HCT116 (cell line): ENCODE results near the gene GABARAPL1. TPM values are rescaled to one million over a fixed set of nuclear protein-coding genes. Genes with fewer than 3 reads are reported as not detected.

Source experiments
- ATAC-seq: fragments of 200-7000 bp; cut with Tn5 transposase; 2 replicates; pipeline ENCODE4 v1.9.1; 2020; ENCODE audit warnings: mild to moderate bottlenecking, moderate library complexity
- BruUV-seq: library from RNA; stranded (reverse); fragments of 400-500 nt; replicated peaks from 2 replicates; lab custom pipeline; 2021; lab: Mats Ljungman, UMichigan
- CTCF ChIA-PET: fragments of 300-600 bp; sonication (Branson Sonifier 250); formaldehyde crosslinking; loops from one replicate; lab custom pipeline; 2021; ENCODE audit warnings: antibody characterized with exemption; lab: Charles Lee
- POLR2A ChIA-PET: fragments of 300-600, 350-600 bp; sonication (Branson Sonifier 250); formaldehyde crosslinking; loops from one replicate; lab custom pipeline; 2021; ENCODE audit warnings: antibody characterized with exemption; lab: Charles Lee
- RAD21 ChIA-PET, 2 experiments: fragments of 300-600 bp; sonication (Branson Sonifier 250); formaldehyde crosslinking; loops; one replicate each; lab custom pipeline; 2023; ENCODE audit warnings: low total read pairs in 2 of 2; ENCODE audit not compliant: uncharacterized antibody in 2 of 2, unreplicated experiment in 2 of 2, low non-redundant PET in 1 of 2; lab: Charles Lee
- DNase-seq: peaks from one replicate; pipeline ENCODE4 v3.0.0-alpha.2; 2010; ENCODE audit warnings: low read depth, low spot score
- H2AFZ ChIP-seq: fragments of 200-600 bp; shearing (Covaris generic), sonication (generic); 2 replicates; pipeline ENCODE4 v1.6.1; 2017; ENCODE audit warnings: low read depth, mixed run types, mixed read lengths, antibody characterized with exemption, low read length; ENCODE audit not compliant: poor library complexity, severe bottlenecking
- H3K27ac ChIP-seq: 2 replicates; pipeline ENCODE4 v1.5.1; 2012; ENCODE audit warnings: low read depth, low read length
- H3K27me3 ChIP-seq: fragments of 200-600 bp; sonication (generic); 2 replicates; pipeline ENCODE4 v1.6.1; 2016; ENCODE audit warnings: mixed run types, low read length, mixed read lengths; ENCODE audit not compliant: insufficient read depth
- H3K36me3 ChIP-seq, 2 experiments: fragments of 200-500 bp in 1 of 2; fragments of 200-600 bp in 1 of 2; sonication (Bioruptor generic) in 1 of 2; sonication (generic) in 1 of 2; 2 replicates each; pipeline versions ENCODE4 v1.5.1 to v1.6.1; 2014 to 2016; ENCODE audit warnings: low read length in 2 of 2, inconsistent platforms in 1 of 2, mixed read lengths in 1 of 2, mixed run types in 1 of 2; ENCODE audit not compliant: insufficient read depth in 2 of 2, control insufficient read depth in 1 of 2
- H3K4me1 ChIP-seq, 2 experiments: fragments of 200-600 bp in 1 of 2; sonication (generic) in 1 of 2; 2 replicates each; pipeline versions ENCODE4 v1.5.1 to v1.6.1; 2012 to 2017; ENCODE audit warnings: low read length in 2 of 2, inconsistent platforms in 1 of 2, mild to moderate bottlenecking in 1 of 2, mixed read lengths in 1 of 2, mixed run types in 1 of 2, moderate library complexity in 1 of 2; ENCODE audit not compliant: insufficient read depth in 2 of 2, control insufficient read depth in 1 of 2
- H3K4me2 ChIP-seq: fragments of 200-600 bp; sonication (generic); 2 replicates; pipeline ENCODE4 v1.6.1; 2017; ENCODE audit warnings: mixed run types, low read length, mixed read lengths
- H3K4me3 ChIP-seq, 2 experiments: fragments of 200-600 bp in 1 of 2; sonication (generic) in 1 of 2; replicated peaks in 1 of 2; 2 replicates each; pipeline ENCODE4 v1.5.1; 2011 to 2016; ENCODE audit warnings: low read length in 2 of 2, control low read depth in 1 of 2, low read depth in 1 of 2, mild to moderate bottlenecking in 1 of 2, mixed read lengths in 1 of 2, mixed run types in 1 of 2
- H3K79me2 ChIP-seq: fragments of 200-600 bp; sonication (generic); 2 replicates; pipeline ENCODE4 v1.6.1; 2017; ENCODE audit warnings: mild to moderate bottlenecking, mixed run types, low read length, moderate library complexity, mixed read lengths; ENCODE audit not compliant: insufficient read depth
- H3K9ac ChIP-seq: fragments of 200-600 bp; sonication (generic); 2 replicates; pipeline ENCODE4 v1.6.1; 2016; ENCODE audit warnings: low read length, mixed read lengths
- H3K9me2 ChIP-seq: fragments of 200-600 bp; sonication (generic), shearing (Covaris generic); 2 replicates; pipeline ENCODE4 v1.6.1; 2017; ENCODE audit warnings: mixed run types, mild to moderate bottlenecking, moderate library complexity; ENCODE audit not compliant: insufficient read depth
- H3K9me3 ChIP-seq, 2 experiments: fragments of 200-500 bp in 1 of 2; fragments of 200-600 bp in 1 of 2; sonication (Bioruptor generic) in 1 of 2; sonication (generic) in 1 of 2; 2 replicates each; pipeline ENCODE4 v1.6.1; 2014 to 2017; ENCODE audit warnings: low read length in 2 of 2, mixed read lengths in 2 of 2, inconsistent platforms in 1 of 2, low read depth in 1 of 2, mild to moderate bottlenecking in 1 of 2, mixed run types in 1 of 2, moderate library complexity in 1 of 2; ENCODE audit not compliant: control insufficient read depth in 1 of 2, insufficient read depth in 1 of 2
- H4K20me1 ChIP-seq: fragments of 200-600 bp; sonication (generic), shearing (Covaris generic); 2 replicates; pipeline ENCODE4 v1.6.1; 2017; ENCODE audit warnings: mixed run types, mild to moderate bottlenecking, moderate library complexity; ENCODE audit not compliant: insufficient read depth
- ATF3 ChIP-seq: IDR thresholded peaks from 2 replicates; pipeline ENCODE4 v1.6.1; 2012
- CEBPB ChIP-seq: IDR thresholded peaks from 2 replicates; pipeline ENCODE4 v1.6.1; 2012; ENCODE audit warnings: low read depth
- CTCF ChIP-seq, 3 experiments: fragments of 200-600 bp in 1 of 3; sonication (generic) in 1 of 3; IDR thresholded peaks in 2 of 3; conservative IDR thresholded peaks in 1 of 3; 2 replicates each; pipeline ENCODE4 v1.5.1; 2012 to 2017; ENCODE audit warnings: low read depth in 2 of 3, low read length in 2 of 3, antibody characterized with exemption in 1 of 3, borderline replicate concordance in 1 of 3, control low read depth in 1 of 3, mild to moderate bottlenecking in 1 of 3, mixed read lengths in 1 of 3, mixed run types in 1 of 3, moderate library complexity in 1 of 3; ENCODE audit not compliant: insufficient read depth in 1 of 3
- EGR1 ChIP-seq: IDR thresholded peaks from 2 replicates; pipeline ENCODE4 v1.6.1; 2012; ENCODE audit warnings: low read depth
- ELF1 ChIP-seq: IDR thresholded peaks from 2 replicates; pipeline ENCODE4 v1.6.1; 2012; ENCODE audit warnings: low read depth, borderline replicate concordance
- EZH2 ChIP-seq: fragments of 200-600 bp; sonication (generic); IDR thresholded peaks from 2 replicates; pipeline ENCODE4 v1.6.1; 2017; ENCODE audit warnings: antibody characterized with exemption, mixed run types
- EZH2phosphoT487 ChIP-seq: fragments of 200-600 bp; IDR thresholded peaks from 2 replicates; pipeline ENCODE4 v1.6.1; 2018; ENCODE audit warnings: antibody characterized with exemption, borderline replicate concordance
- FOSL1 ChIP-seq: IDR thresholded peaks from 2 replicates; pipeline ENCODE4 v1.6.1; 2012; ENCODE audit warnings: low read depth
- MAX ChIP-seq: IDR thresholded peaks from 2 replicates; pipeline ENCODE4 v1.6.1; 2012
- POLR2A ChIP-seq: IDR thresholded peaks from 2 replicates; pipeline ENCODE4 v1.7.0; 2011; ENCODE audit warnings: borderline replicate concordance; ENCODE audit not compliant: insufficient read depth, insufficient read length; ENCODE audit errors: extremely low read depth
- POLR2AphosphoS5 ChIP-seq: IDR thresholded peaks from 2 replicates; pipeline ENCODE4 v1.6.1; 2011; ENCODE audit warnings: mild to moderate bottlenecking, low read depth, low read length, moderate library complexity
- RAD21 ChIP-seq: IDR thresholded peaks from 2 replicates; pipeline ENCODE4 v1.6.1; 2012; ENCODE audit warnings: low read depth, mild to moderate bottlenecking
- SRF ChIP-seq: IDR thresholded peaks from 2 replicates; pipeline ENCODE4 v1.6.1; 2012; ENCODE audit warnings: low read depth
- YY1 ChIP-seq: IDR thresholded peaks from 2 replicates; pipeline ENCODE4 v1.6.1; 2011; ENCODE audit warnings: low read length, low read depth, moderate library complexity, mild to moderate bottlenecking; ENCODE audit not compliant: insufficient replicate concordance; ENCODE audit errors: extremely low read depth
- ZBTB33 ChIP-seq: IDR thresholded peaks from 2 replicates; pipeline ENCODE4 v1.6.1; 2011; ENCODE audit warnings: mild to moderate bottlenecking, low read length, moderate library complexity; ENCODE audit not compliant: insufficient replicate concordance; ENCODE audit errors: extremely low read depth
- ZFX ChIP-seq: fragments of 450-650 bp; IDR thresholded peaks from 2 replicates; pipeline ENCODE4 v1.6.1; 2017
- ZNF274 ChIP-seq: fragments of 200-500 bp; sonication (Bioruptor generic); IDR thresholded peaks from 2 replicates; pipeline ENCODE4 v1.6.1; 2014; ENCODE audit warnings: mild to moderate bottlenecking, low read depth, low read length, inconsistent platforms
- intact Hi-C: fragments of 100-400 bp; cut with micrococcal nuclease; formaldehyde crosslinking; loops from 2 replicates; pipeline ENCODE4 v1.10.0; 2022
- total RNA-seq: library from RNA; stranded (reverse); gene quantifications from one replicate; pipeline ENCODE4 v1.2.1, GENCODE V29; 2021; ENCODE audit not compliant: unreplicated experiment

Gene GABARAPL1
- total RNA-seq, 1 experiment from 2014 or later, result 35.5 TPM

GRCh38 chr12:10165421-10165820 lies 47.3 kb upstream of the GABARAPL1 start:
- RAD21 ChIA-PET, result no interaction called here
- H3K4me1 ChIP-seq, result no peaks in the 10 kb centered on the region
- DNase-seq (no peak), ATAC-seq (no peak)
- no peak overlapping the region for H3K4me2 ChIP-seq
- no peaks in the 10 kb centered on the region for H3K9me3 ChIP-seq
- TF ChIP-seq RAD21, result no peak
- TF ChIP-seq MAX, result no peak
- no peak for TF ChIP-seq CTCF (IDR thresholded peaks at IDR 0.05 in 2 of 3, conservative IDR thresholded peaks at IDR 0.05 in 1 of 3; ENCODE audit: borderline replicate concordance in 1 of 3, insufficient read depth in 1 of 3, low read depth in 2 of 3, low read length in 2 of 3)
- TF ChIP-seq SRF, result no peak
- TF ChIP-seq POLR2AphosphoS5, result no peak
- no peak for TF ChIP-seq YY1
- no peak for TF ChIP-seq FOSL1
- TF ChIP-seq ZBTB33, result no peak
- TF ChIP-seq ELF1, result no peak
- TF ChIP-seq POLR2A, result no peak
- TF ChIP-seq CEBPB, result no peak
- TF ChIP-seq EGR1, result no peak
- no peak for TF ChIP-seq ZNF274
- TF ChIP-seq EZH2, result no peak
- TF ChIP-seq ZFX, result no peak
- TF ChIP-seq EZH2phosphoT487, result no peak
- TF ChIP-seq ATF3, result no peak
- H3K9ac ChIP-seq, result no peak overlapping the region
- H4K20me1 ChIP-seq, result no peaks in the 10 kb centered on the region
- H2AFZ ChIP-seq, result no peak overlapping the region
- H3K9me2 ChIP-seq, result no peaks in the 10 kb centered on the region
- H3K36me3 ChIP-seq, result no peaks in the 10 kb centered on the region
- no peak overlapping the region for H3K4me3 ChIP-seq
- no peaks in the 10 kb centered on the region for H3K27me3 ChIP-seq
- no TSS peak for BruUV-seq
- no peaks in the 10 kb centered on the region for H3K79me2 ChIP-seq
- H3K27ac ChIP-seq, result no peak overlapping the region
- POLR2A ChIA-PET, result no interaction called here
- CTCF ChIA-PET, result interaction anchor here (1.1 to 1.2 kb wide), 2 partner anchors 9 to 12 kb away, joined by 3 to 5 read pairs; no protein-coding TSS in a partner anchor
- intact Hi-C loops, result no loop called here
